ENCODE measurements around the gene SSR4.
"Not testable (repeated sequence)": the region's sequence is repeated elsewhere in the genome, so short reads cannot be mapped to it uniquely, and the experiment has no call there.

The SSR4 gene

GRCh38 chrX:153805436-153805835 lies 11.0 kb downstream of the SSR4 start:
- DNase-seq (ENCODE audit: low read depth), result no peak

GRCh38 chrX:153806999-153807575 lies 12.6 kb downstream of the SSR4 start:
- no peak for DNase-seq (ENCODE audit: low read depth)

GRCh38 chrX:153807976-153808375 lies 13.5 kb downstream of the SSR4 start:
- no peak for DNase-seq (ENCODE audit: low read depth)

GRCh38 chrX:153812220-153812619 lies 17.8 kb downstream of the SSR4 start:
- DNase-seq (ENCODE audit: low read depth), result no peak

GRCh38 chrX:153813161-153813560 lies 18.7 kb downstream of the SSR4 start:
- no peak for DNase-seq (ENCODE audit: low read depth)

- no peak for DNase-seq (ENCODE audit: low read depth)
These were observed 20.3 kb downstream of the SSR4 start for GRCh38 chrX:153814591-153815315.

GRCh38 chrX:153816831-153817690 lies 22.6 kb downstream of the SSR4 start:
- DNase-seq (ENCODE audit: low read depth), result peak; percentile 15

- not testable (repeated sequence) for DNase-seq (ENCODE audit: low read depth)
These were observed 23.6 kb downstream of the SSR4 start for GRCh38 chrX:153818064-153818463.

- peak; percentile 47 for DNase-seq (ENCODE audit: low read depth)
These were observed 24.3 kb downstream of the SSR4 start for GRCh38 chrX:153818571-153819383.

GRCh38 chrX:153819384-153820040 lies 25.0 kb downstream of the SSR4 start:
- DNase-seq (ENCODE audit: low read depth), result no peak

- DNase-seq (ENCODE audit: low read depth), result no peak
These were observed 26.1 kb downstream of the SSR4 start for GRCh38 chrX:153820601-153821000.

GRCh38 chrX:153821066-153821465 lies 26.6 kb downstream of the SSR4 start:
- DNase-seq (ENCODE audit: low read depth), result no peak

GRCh38 chrX:153824348-153824747 lies 29.9 kb downstream of the SSR4 start:
- DNase-seq (ENCODE audit: low read depth), result no peak

GRCh38 chrX:153825042-153825441 lies 30.6 kb downstream of the SSR4 start:
- DNase-seq (ENCODE audit: low read depth), result no peak

GRCh38 chrX:153827016-153827415 lies 32.5 kb downstream of the SSR4 start:
- DNase-seq (ENCODE audit: low read depth), result no peak

- no peak for DNase-seq (ENCODE audit: low read depth)
These were observed 33.4 kb downstream of the SSR4 start for GRCh38 chrX:153827903-153828302.

- DNase-seq (ENCODE audit: low read depth), result no peak
These were observed 33.8 kb downstream of the SSR4 start for GRCh38 chrX:153828308-153828707.

GRCh38 chrX:153828723-153829548 lies 34.5 kb downstream of the SSR4 start:
- no peak for DNase-seq (ENCODE audit: low read depth)

- DNase-seq (ENCODE audit: low read depth), result no peak
These were observed 35.0 kb downstream of the SSR4 start for GRCh38 chrX:153829549-153829798.

- DNase-seq (ENCODE audit: low read depth), result no peak
These were observed 35.6 kb downstream of the SSR4 start, which contains the start of gene PDZD4 for GRCh38 chrX:153829799-153830639. Gene PDZD4 (minus strand): TSS chrX:153830544. CDS start chrX:153830298, 246 bp downstream.

All from activated T-cell treated with anti-CD3 and anti-CD28 coated beads for 48 hours (primary cell).